ENCODE data around the gene GLO1.
A peak's percentile ranks its signal among the peaks of the same experiment; 100 is the strongest.

GLO1 gene

DNA sequence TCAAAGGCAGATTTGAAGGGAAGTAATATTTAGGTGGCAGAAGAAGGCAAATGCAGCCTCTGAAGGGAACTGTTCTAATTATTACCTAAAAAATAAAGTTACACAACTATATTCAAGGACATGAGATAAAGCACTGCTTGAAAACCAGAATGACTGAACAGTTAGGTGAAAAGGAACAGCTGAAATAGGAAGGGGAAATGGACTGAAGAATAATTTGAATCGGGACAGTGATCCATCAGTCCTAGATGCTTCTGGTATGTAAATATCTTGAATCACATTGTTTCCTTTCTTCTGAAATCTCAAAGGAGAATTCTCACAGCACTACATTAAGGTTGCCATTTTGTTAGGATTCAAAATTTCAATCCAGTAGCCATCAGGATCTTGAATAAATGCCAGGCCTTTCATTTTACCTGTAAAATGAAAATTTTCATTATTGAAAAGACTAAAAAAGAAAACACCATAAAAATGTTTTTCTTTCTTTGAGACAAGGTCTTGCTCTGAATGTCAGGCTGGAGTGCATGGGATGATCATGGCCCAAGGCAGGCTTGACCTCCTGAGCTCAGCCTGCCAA is 25.9 kb downstream of the GLO1 start:
- no peak for DNase-seq (ENCODE audit: insufficient read length, low spot score)
- peak; percentile 58 for FAIRE-seq
- TF ChIP-seq SPI1 (IDR thresholded peaks at IDR 0.05; ENCODE audit: low read depth, low read length) (no peak), POLR2A (IDR thresholded peaks at IDR 0.05; ENCODE audit: low read depth, low read length) (no peak), TAF1 (IDR thresholded peaks at IDR 0.05; ENCODE audit: low read depth, low read length) (no peak), POU2F2 (IDR thresholded peaks at IDR 0.05; ENCODE audit: low read depth, low read length) (no peak), PAX5 (IDR thresholded peaks at IDR 0.05; ENCODE audit: insufficient read depth, low read length, severe bottlenecking) (no peak), POLR2AphosphoS5 (IDR thresholded peaks at IDR 0.05; ENCODE audit: low read depth, low read length) (no peak)

GRCh38 chr6:38676236-38676973 is 26.5 kb downstream of the GLO1 start:
- FAIRE-seq: no peak
- DNase-seq (ENCODE audit: insufficient read length, low spot score): no peak
- no peak for TF ChIP-seq POU2F2 (IDR thresholded peaks at IDR 0.05; ENCODE audit: low read depth, low read length)
- TF ChIP-seq SPI1 (IDR thresholded peaks at IDR 0.05; ENCODE audit: low read depth, low read length): peak; percentile 64; the same call in 1 of the 2 replicates

GRCh38 chr6:38673397-38674165 is 29.4 kb downstream of the GLO1 start:
- FAIRE-seq (peak; percentile 83), DNase-seq (ENCODE audit: insufficient read length, low spot score) (no peak)
- TF ChIP-seq POU2F2 (IDR thresholded peaks at IDR 0.05; ENCODE audit: low read depth, low read length) (no peak), TAF1 (IDR thresholded peaks at IDR 0.05; ENCODE audit: low read depth, low read length) (no peak), POLR2A (IDR thresholded peaks at IDR 0.05; ENCODE audit: low read depth, low read length) (no peak), PAX5 (IDR thresholded peaks at IDR 0.05; ENCODE audit: insufficient read depth, low read length, severe bottlenecking) (no peak), SPI1 (IDR thresholded peaks at IDR 0.05; ENCODE audit: low read depth, low read length) (0 out of 2 replicates have a peak, but pooled peaks have one; percentile 33)

- DNase-seq (ENCODE audit: insufficient read length, low spot score): no peak
- TF ChIP-seq POU2F2 (IDR thresholded peaks at IDR 0.05; ENCODE audit: low read depth, low read length): no peak
These were observed 31.0 kb downstream of the GLO1 start for GRCh38 chr6:38671885-38672467.

DNA sequence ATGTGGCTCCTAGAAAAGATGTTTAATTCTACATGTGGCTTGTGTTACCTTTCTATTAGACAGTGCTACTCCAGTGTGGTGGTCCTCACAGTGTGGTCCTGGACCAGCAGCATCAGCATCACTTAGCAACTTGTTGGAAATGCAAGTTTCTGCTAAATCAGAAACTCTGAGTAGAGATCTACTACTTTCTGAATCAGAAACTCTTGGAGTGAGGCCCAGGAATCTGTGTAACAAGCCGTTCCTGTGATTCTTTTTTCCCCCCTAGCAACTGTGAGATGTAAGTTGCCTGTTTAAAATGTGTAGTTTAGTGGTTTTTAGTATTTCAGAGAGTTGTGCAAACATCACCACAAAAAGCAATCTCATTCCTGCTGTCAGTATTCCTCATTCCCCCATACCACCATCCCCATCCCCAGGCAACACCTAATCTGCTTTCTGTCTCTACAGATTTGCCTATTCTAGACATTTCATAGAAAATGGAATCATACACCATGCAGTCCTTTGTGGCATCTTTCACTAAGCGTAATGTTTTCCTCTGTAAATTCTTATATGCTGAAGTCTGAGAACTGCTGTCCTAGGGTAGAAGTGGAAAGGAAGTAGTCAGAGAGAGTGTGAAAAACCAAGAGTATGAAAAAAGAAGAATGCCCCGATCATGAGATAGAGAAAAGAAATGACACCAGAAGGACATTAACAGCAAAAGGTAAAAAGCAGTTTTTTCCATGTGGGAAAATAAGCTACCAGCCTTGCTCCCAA is 44.4 kb downstream of the GLO1 start:
- FAIRE-seq (no peak), DNase-seq (ENCODE audit: insufficient read length, low spot score) (no peak)
- TF ChIP-seq POLR2A (IDR thresholded peaks at IDR 0.05; ENCODE audit: low read depth, low read length) (no peak), POU2F2 (IDR thresholded peaks at IDR 0.05; ENCODE audit: low read depth, low read length) (no peak), PAX5 (IDR thresholded peaks at IDR 0.05; ENCODE audit: insufficient read depth, low read length, severe bottlenecking) (no peak), POLR2AphosphoS5 (IDR thresholded peaks at IDR 0.05; ENCODE audit: low read depth, low read length) (no peak), SPI1 (IDR thresholded peaks at IDR 0.05; ENCODE audit: low read depth, low read length) (no peak), TAF1 (IDR thresholded peaks at IDR 0.05; ENCODE audit: low read depth, low read length) (no peak)

More at GRCh38 chr6:38671885-38672467, 31.0 kb downstream of the GLO1 start:
- FAIRE-seq: peak; percentile 78

DNA sequence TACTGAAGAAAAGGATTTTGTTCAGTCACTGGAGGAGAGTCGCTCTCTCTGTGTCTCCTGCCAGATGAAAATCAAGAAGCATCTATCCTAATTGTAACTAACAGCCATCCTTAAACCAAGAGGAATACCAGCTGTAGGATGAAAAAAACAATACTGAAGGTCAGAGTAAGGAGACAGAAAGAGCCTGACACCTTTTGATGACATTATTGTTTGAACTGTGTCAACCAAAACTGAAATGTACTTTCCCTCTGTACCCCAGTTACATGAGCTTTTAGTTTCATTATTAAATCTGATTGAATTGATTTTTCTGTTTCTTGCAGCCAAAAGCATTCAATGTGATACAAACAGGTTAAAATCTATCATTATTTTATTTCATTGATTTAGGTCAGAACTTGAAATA is 46.0 kb downstream of the GLO1 start:
- DNase-seq (ENCODE audit: insufficient read length, low spot score): no peak

DNA sequence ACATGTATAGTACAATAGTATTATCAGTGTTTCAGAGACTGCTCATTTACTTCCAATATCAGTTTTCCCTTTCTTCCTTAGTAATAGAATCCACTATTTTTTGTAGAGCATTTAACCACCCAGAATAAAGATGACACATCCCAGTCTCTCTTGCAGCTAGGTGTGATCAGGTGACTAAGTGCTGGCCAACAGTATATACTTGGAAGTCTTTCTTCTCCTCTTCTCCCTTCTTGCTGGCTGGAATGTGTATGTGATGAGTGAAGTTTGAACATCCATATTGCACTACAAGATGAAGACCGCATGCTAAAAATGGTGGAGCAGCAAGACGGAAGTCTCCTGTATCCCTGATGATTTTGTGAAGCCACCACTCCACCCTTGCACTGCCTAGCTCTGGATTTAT is 48.7 kb downstream of the GLO1 start:
- no peak for FAIRE-seq
- no peak for DNase-seq (ENCODE audit: insufficient read length, low spot score)
- TF ChIP-seq PAX5 (IDR thresholded peaks at IDR 0.05; ENCODE audit: insufficient read depth, low read length, severe bottlenecking) (no peak), POLR2A (IDR thresholded peaks at IDR 0.05; ENCODE audit: low read depth, low read length) (no peak), TAF1 (IDR thresholded peaks at IDR 0.05; ENCODE audit: low read depth, low read length) (no peak), POLR2AphosphoS5 (IDR thresholded peaks at IDR 0.05; ENCODE audit: low read depth, low read length) (no peak), POU2F2 (IDR thresholded peaks at IDR 0.05; ENCODE audit: low read depth, low read length) (no peak), SPI1 (IDR thresholded peaks at IDR 0.05; ENCODE audit: low read depth, low read length) (no peak)

More for the DNA sequence above, 46.0 kb downstream of the GLO1 start:
- TF ChIP-seq TAF1 (IDR thresholded peaks at IDR 0.05; ENCODE audit: low read depth, low read length): no peak
- no peak for TF ChIP-seq SPI1 (IDR thresholded peaks at IDR 0.05; ENCODE audit: low read depth, low read length)
- TF ChIP-seq PAX5 (IDR thresholded peaks at IDR 0.05; ENCODE audit: insufficient read depth, low read length, severe bottlenecking): no peak
- no peak for FAIRE-seq

- FAIRE-seq: no peak
These were observed 51.7 kb downstream of the GLO1 start for GRCh38 chr6:38651121-38651784.

More at GRCh38 chr6:38651121-38651784, 51.7 kb downstream of the GLO1 start:
- DNase-seq (ENCODE audit: insufficient read length, low spot score): no peak
- TF ChIP-seq POU2F2 (IDR thresholded peaks at IDR 0.05; ENCODE audit: low read depth, low read length): no peak
- TF ChIP-seq POLR2A (IDR thresholded peaks at IDR 0.05; ENCODE audit: low read depth, low read length): no peak
- no peak for TF ChIP-seq SPI1 (IDR thresholded peaks at IDR 0.05; ENCODE audit: low read depth, low read length)
- TF ChIP-seq PAX5 (IDR thresholded peaks at IDR 0.05; ENCODE audit: insufficient read depth, low read length, severe bottlenecking): no peak
- TF ChIP-seq POLR2AphosphoS5 (IDR thresholded peaks at IDR 0.05; ENCODE audit: low read depth, low read length): no peak
- no peak for TF ChIP-seq TAF1 (IDR thresholded peaks at IDR 0.05; ENCODE audit: low read depth, low read length)
